ENCODE data around the gene BNIP5. TPM values are rescaled to one million over a fixed set of nuclear protein-coding genes. Genes with fewer than 3 reads are reported as not detected.
A peak's percentile ranks its signal among the peaks of the same experiment; 100 is the strongest.

BNIP5 gene
- polyA plus RNA-seq, 3 donors, result not detected

- 100% methylated on average over 10 of the region's 11 CpGs for WGBS (ENCODE audit: insufficient coverage)
- no peak overlapping the region for H3K4me2 ChIP-seq (replicated peaks; ENCODE audit: extremely low read depth, low read length, poor library complexity, severe bottlenecking)
- Mint-ChIP-seq H3K4me1 (peaks cover 36% of the 10 kb centered on the region), H3K36me3 (no peaks in the 10 kb centered on the region), H3K9me3 (no peaks in the 10 kb centered on the region), H3K27me3 (ENCODE audit: low read depth in 3 of 3) (peaks cover 0 to 3% (median 1%) of the 10 kb centered on the region in 3 donors), H3K4me3 (no peak overlapping the region), H3K27ac (peak overlapping the region in 2 of 7 donors; percentile 8 to 63)
- H3K79me2 ChIP-seq (ENCODE audit: insufficient read depth, low read length), result no peaks in the 10 kb centered on the region
- no peaks in the 10 kb centered on the region for H3K9me3 ChIP-seq (replicated peaks in 1 of 2; ENCODE audit: control insufficient read depth in 1 of 2, insufficient read depth in 1 of 2, low read length in 2 of 2)
- H3K36me3 ChIP-seq (replicated peaks in 1 of 2; ENCODE audit: control insufficient read depth in 1 of 2, insufficient read depth in 2 of 2, low read length in 2 of 2), result no peaks in the 10 kb centered on the region
- no peaks in the 10 kb centered on the region for H3K27me3 ChIP-seq (ENCODE audit: control insufficient read depth in 2 of 2, insufficient read depth in 2 of 2, low read length in 2 of 2)
- H3K9ac ChIP-seq (ENCODE audit: insufficient read depth, low read length, poor library complexity, severe bottlenecking), result no peak overlapping the region
- no peak for TF ChIP-seq CTCF (IDR thresholded peaks at IDR 0.05)
- no peaks in the 10 kb centered on the region for H4K20me1 ChIP-seq (ENCODE audit: insufficient read depth, low read length)
- no peak overlapping the region for H2AFZ ChIP-seq (ENCODE audit: insufficient read depth, low read depth, low read length, poor library complexity, severe bottlenecking)
- H3K4me3 ChIP-seq (replicated peaks in 1 of 3; ENCODE audit: low read depth in 2 of 3, low read length in 3 of 3), result no peak overlapping the region
- no peak overlapping the region for H3K27ac ChIP-seq (ENCODE audit: low read depth in 1 of 2, low read length in 2 of 2)
- intact Hi-C loops (cut with micrococcal nuclease), result loop anchor here in 1 of 2 donors (10.0 kb wide), 1 partner anchor 236 kb away; no protein-coding TSS in a partner anchor
- no peak for DNase-seq
- peaks cover 36 to 41% of the 10 kb centered on the region in 2 donors for H3K4me1 ChIP-seq (ENCODE audit: control insufficient read depth in 1 of 2, insufficient read depth in 2 of 2, low read length in 2 of 2)
Measured at GRCh38 chr6:36361071-36361470, 24.4 kb upstream of the BNIP5 start.

GRCh38 chr6:36360241-36361054 is 23.8 kb upstream of the BNIP5 start:
- H3K27me3 Mint-ChIP-seq (ENCODE audit: low read depth in 3 of 3), result peaks cover 0 to 3% (median 1%) of the 10 kb centered on the region in 3 donors
- Histone ChIP-seq H3K27me3 (ENCODE audit: control insufficient read depth in 2 of 2, insufficient read depth in 2 of 2, low read length in 2 of 2) (no peaks in the 10 kb centered on the region), H3K36me3 (replicated peaks in 1 of 2; ENCODE audit: control insufficient read depth in 1 of 2, insufficient read depth in 2 of 2, low read length in 2 of 2) (no peaks in the 10 kb centered on the region), H3K27ac (ENCODE audit: low read depth in 1 of 2, low read length in 2 of 2) (no peak overlapping the region), H3K4me3 (replicated peaks in 1 of 3; ENCODE audit: low read depth in 2 of 3, low read length in 3 of 3) (no peak overlapping the region), H3K4me2 (replicated peaks; ENCODE audit: extremely low read depth, low read length, poor library complexity, severe bottlenecking) (no peak overlapping the region), H3K9me3 (replicated peaks in 1 of 2; ENCODE audit: control insufficient read depth in 1 of 2, insufficient read depth in 1 of 2, low read length in 2 of 2) (no peaks in the 10 kb centered on the region), H3K79me2 (ENCODE audit: insufficient read depth, low read length) (no peaks in the 10 kb centered on the region), H3K9ac (ENCODE audit: insufficient read depth, low read length, poor library complexity, severe bottlenecking) (no peak overlapping the region), H2AFZ (ENCODE audit: insufficient read depth, low read depth, low read length, poor library complexity, severe bottlenecking) (peak overlapping the region; percentile 52), H3K4me1 (ENCODE audit: control insufficient read depth in 1 of 2, insufficient read depth in 2 of 2, low read length in 2 of 2) (peaks cover 42 to 47% of the 10 kb centered on the region in 2 donors), H4K20me1 (ENCODE audit: insufficient read depth, low read length) (no peaks in the 10 kb centered on the region)
- H3K9me3 Mint-ChIP-seq, result no peaks in the 10 kb centered on the region
- peak; percentile 50 to 74 (median 72) for DNase-seq
- H3K27ac Mint-ChIP-seq, result peak overlapping the region in 2 of 7 donors; percentile 8 to 55
- no peaks in the 10 kb centered on the region for H3K36me3 Mint-ChIP-seq
- peaks cover 42% of the 10 kb centered on the region for H3K4me1 Mint-ChIP-seq
- peak; percentile 80 for TF ChIP-seq CTCF (IDR thresholded peaks at IDR 0.05)
- no peak overlapping the region for H3K4me3 Mint-ChIP-seq
- WGBS (ENCODE audit: insufficient coverage), result 25% methylated on average over 6 of the region's 10 CpGs
- intact Hi-C loops (cut with micrococcal nuclease), result loop anchor here in 1 of 2 donors (10.0 kb wide), 1 partner anchor 236 kb away; no protein-coding TSS in a partner anchor

All from CD14-positive monocyte (primary cell).